GM23248 (cell line): ENCODE results near the gene C17orf113.

Experiments used
- EZH2 ChIP-seq: fragments of 200-600 bp; sonication (generic); IDR thresholded peaks from 2 replicates; pipeline ENCODE4 v1.6.1; 2018; ENCODE audit warnings: antibody characterized with exemption, mild to moderate bottlenecking; ENCODE audit not compliant: insufficient read depth, poor library complexity, severe bottlenecking
- EZH2phosphoT487 ChIP-seq: fragments of 200-600 bp; sonication (generic); IDR thresholded peaks from 2 replicates; pipeline ENCODE4 v1.6.1; 2018; ENCODE audit warnings: antibody characterized with exemption, moderate library complexity, mild to moderate bottlenecking, low read depth; ENCODE audit not compliant: insufficient read depth

DNA sequence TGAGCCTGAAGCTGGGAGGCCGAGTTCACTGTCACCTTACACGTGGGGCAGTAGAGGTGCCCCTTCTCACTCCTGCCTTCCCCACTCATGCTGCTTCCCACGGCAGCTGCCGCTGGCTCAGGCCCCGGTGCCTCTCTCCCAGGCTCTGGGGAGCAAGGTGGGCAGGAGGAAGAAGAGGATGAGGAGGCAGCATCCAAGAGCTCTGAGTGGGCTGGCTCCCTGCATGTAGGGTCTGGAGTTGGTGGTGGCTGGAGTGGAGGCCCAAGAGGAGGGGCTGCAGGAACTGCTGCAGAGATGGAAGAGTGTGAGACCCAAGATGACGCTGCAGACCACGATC, 21.6 kb downstream of the C17orf113 start:
- TF ChIP-seq EZH2phosphoT487 (no peak), EZH2 (no peak)
